CD4-positive, alpha-beta memory T cell (primary cell): ENCODE data around the gene XCL1. TPM values are rescaled to one million over a fixed set of nuclear protein-coding genes. Genes with fewer than 3 reads are reported as not detected.
A peak's percentile ranks its signal among the peaks of the same experiment; 100 is the strongest.
"Not testable (repeated sequence)": the region's sequence is repeated elsewhere in the genome, so short reads cannot be mapped to it uniquely, and the experiment has no call there.

Experiments
- CTCF ChIA-PET: fragments of 350-600 bp; sonication (Branson Sonifier 250); formaldehyde crosslinking; loops from one replicate; lab custom pipeline; 2021; ENCODE audit warnings: inconsistent platforms; ENCODE audit not compliant: partially characterized antibody; lab: Charles Lee
- POLR2A ChIA-PET: fragments of 350-600 bp; sonication (Branson Sonifier 250); formaldehyde crosslinking; loops from one replicate; lab custom pipeline; 2021; ENCODE audit not compliant: partially characterized antibody; lab: Charles Lee
- DNase-seq, 5 donors: peaks; one replicate each; pipeline versions ENCODE4 v3.0.0 to v3.0.0-alpha.2; 2020 to 2022; ENCODE audit warnings: mixed read lengths in 1 of 5
- H3K27ac ChIP-seq: one replicate; pipeline ENCODE4 v1.7.0; 2013; ENCODE audit warnings: low read depth, low read length
- H3K27me3 ChIP-seq: 2 replicates; pipeline ENCODE4 v1.7.0; 2013; ENCODE audit warnings: mild to moderate bottlenecking, low read length, moderate library complexity; ENCODE audit not compliant: insufficient read depth
- H3K36me3 ChIP-seq: 2 replicates; pipeline ENCODE4 v1.7.0; 2013; ENCODE audit warnings: mild to moderate bottlenecking, low read length, moderate library complexity; ENCODE audit not compliant: insufficient read depth
- H3K4me1 ChIP-seq: 2 replicates; pipeline ENCODE4 v1.7.0; 2013; ENCODE audit warnings: mild to moderate bottlenecking, low read length, moderate library complexity; ENCODE audit not compliant: insufficient read depth
- H3K4me3 ChIP-seq, 2 donors: one replicate each; pipeline ENCODE4 v1.7.0; 2013; ENCODE audit warnings: low read length in 2 of 2, mild to moderate bottlenecking in 1 of 2
- H3K9me3 ChIP-seq, 2 donors: one replicate each; pipeline ENCODE4 v1.7.0; 2013; ENCODE audit warnings: low read length in 2 of 2, control low read depth in 1 of 2; ENCODE audit not compliant: control insufficient read depth in 1 of 2
- H3K27ac Mint-ChIP-seq, 7 donors: one replicate each; pipeline ENCODE4 v1.8.0; 2020 to 2021; ENCODE audit warnings: mixed read lengths in 7 of 7, mild to moderate bottlenecking in 6 of 7, inconsistent platforms in 3 of 7, moderate library complexity in 3 of 7
- H3K27me3 Mint-ChIP-seq, 2 donors: one replicate each; pipeline ENCODE4 v1.8.0; 2020 to 2021; ENCODE audit warnings: mixed read lengths in 2 of 2
- H3K36me3 Mint-ChIP-seq, 2 donors: one replicate each; pipeline ENCODE4 v1.8.0; 2020 to 2021; ENCODE audit warnings: mixed read lengths in 2 of 2, inconsistent platforms in 1 of 2, mild to moderate bottlenecking in 1 of 2
- H3K4me1 Mint-ChIP-seq, 4 donors: one replicate each; pipeline ENCODE4 v1.8.0; 2020 to 2021; ENCODE audit warnings: mixed read lengths in 4 of 4, mild to moderate bottlenecking in 1 of 4
- H3K4me3 Mint-ChIP-seq, 8 donors: one replicate each; pipeline ENCODE4 v1.8.0; 2020 to 2021; ENCODE audit warnings: mixed read lengths in 8 of 8, mild to moderate bottlenecking in 7 of 8, moderate library complexity in 6 of 8, inconsistent platforms in 3 of 8
- H3K9me3 Mint-ChIP-seq, 8 donors: one replicate each; pipeline ENCODE4 v1.8.0; 2020 to 2021; ENCODE audit warnings: mixed read lengths in 8 of 8, mild to moderate bottlenecking in 5 of 8, inconsistent platforms in 3 of 8, moderate library complexity in 1 of 8
- intact Hi-C: fragments of 100-400 bp; cut with micrococcal nuclease; formaldehyde crosslinking; loops from one replicate; pipeline ENCODE4 v1.15.1; 2023
- polyA plus RNA-seq, 2 donors: library from polyadenylated mRNA; unstranded; fragments of 300-500 nt; fragmentation: Illumina TruSeq; gene quantifications; one replicate each; pipeline ENCODE4 v1.2.3, GENCODE V29; 2021
- total RNA-seq, 2 experiments: library from RNA; stranded (reverse); gene quantifications; one replicate each; pipeline ENCODE4 v1.2.3, GENCODE V29; 2021

XCL1 gene
- total and polyA plus RNA-seq, 4 experiments from 2014 or later = 0.19 to 1.1 (median 0.60) TPM

DNA sequence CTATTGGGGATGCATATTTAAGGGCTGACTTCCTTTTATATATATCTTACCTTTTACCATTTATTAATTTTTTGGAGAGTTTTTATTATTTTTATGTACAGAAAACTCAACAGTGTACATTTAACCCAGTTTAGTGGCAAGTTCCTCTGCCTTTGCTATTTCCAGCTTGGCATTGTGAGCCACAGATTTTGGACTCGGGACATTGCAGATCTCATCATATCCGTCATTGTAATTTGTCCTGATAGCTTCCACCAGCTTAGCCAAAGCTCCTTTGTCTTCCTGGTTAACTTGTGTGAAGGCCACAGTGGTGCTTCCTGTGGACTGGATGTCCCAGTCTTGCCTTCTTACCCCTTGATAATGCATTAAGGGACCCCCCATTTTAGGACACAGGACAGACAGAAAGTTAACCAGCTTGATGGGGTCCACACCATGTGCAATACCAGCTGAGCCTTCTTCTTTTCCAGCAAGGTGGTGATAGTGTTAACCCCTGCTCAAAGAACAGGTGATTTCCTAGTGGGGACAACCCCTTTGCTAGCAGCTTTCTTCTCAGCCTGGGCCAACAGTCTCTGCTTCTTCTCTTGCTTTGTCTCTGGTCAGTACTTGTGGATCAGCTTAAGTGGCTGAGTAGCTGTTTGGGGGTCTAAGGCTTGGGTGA, 2.3 kb downstream of the XCL1 start:
- intact Hi-C loops, DNase-seq, H3K9me3 Mint-ChIP-seq, H3K4me1 ChIP-seq, H3K27ac ChIP-seq, H3K27ac Mint-ChIP-seq, H3K36me3 Mint-ChIP-seq, POLR2A ChIA-PET, H3K27me3 ChIP-seq, H3K4me3 ChIP-seq, H3K9me3 ChIP-seq, H3K27me3 Mint-ChIP-seq, H3K36me3 ChIP-seq: not testable (repeated sequence)
- CTCF ChIA-PET = interaction anchor here (1.8 to 2.1 kb wide), 3 partner anchors 10 to 236 kb away, joined by 6 to 12 read pairs (median 8); no protein-coding TSS in a partner anchor
- Mint-ChIP-seq H3K4me3 (peak overlapping the region in 2 of 8 donors; percentile 6 to 19), H3K4me1 (peaks cover 6 to 22% (median 12%) of the 10 kb centered on the region in 4 donors)

DNA sequence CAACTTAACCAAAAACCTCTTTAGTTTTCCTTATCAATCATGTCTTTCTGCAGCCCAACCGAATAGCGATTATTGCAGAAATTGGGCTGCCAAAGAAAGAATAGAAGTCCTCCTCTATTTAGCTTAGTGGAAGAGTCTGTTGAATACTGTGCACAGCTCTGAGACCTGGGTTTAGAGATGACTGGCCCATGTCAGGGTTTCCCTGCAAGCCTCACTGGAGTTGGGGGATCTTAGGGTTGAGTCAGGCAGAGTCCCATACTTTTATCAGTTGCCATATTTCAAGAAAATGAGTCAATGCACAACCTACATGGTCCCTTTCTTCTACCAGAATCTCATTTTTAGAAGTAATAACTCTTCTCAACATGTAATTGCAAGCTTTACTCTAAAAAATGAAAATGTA, 3.9 kb downstream of the XCL1 start:
- POLR2A ChIA-PET, H3K36me3 ChIP-seq, H3K4me3 Mint-ChIP-seq, H3K9me3 Mint-ChIP-seq, H3K27ac ChIP-seq, H3K4me3 ChIP-seq, H3K36me3 Mint-ChIP-seq, H3K27me3 ChIP-seq, H3K9me3 ChIP-seq, DNase-seq, H3K27ac Mint-ChIP-seq, intact Hi-C loops, H3K27me3 Mint-ChIP-seq, H3K4me1 ChIP-seq: not testable (repeated sequence)
- CTCF ChIA-PET = interaction anchor here (0.5 kb wide), 1 partner anchor 193 kb away, joined by 3 read pairs; no protein-coding TSS in a partner anchor
- peaks cover 0 to 14% (median 5%) of the 10 kb centered on the region in 4 donors for H3K4me1 Mint-ChIP-seq

DNA sequence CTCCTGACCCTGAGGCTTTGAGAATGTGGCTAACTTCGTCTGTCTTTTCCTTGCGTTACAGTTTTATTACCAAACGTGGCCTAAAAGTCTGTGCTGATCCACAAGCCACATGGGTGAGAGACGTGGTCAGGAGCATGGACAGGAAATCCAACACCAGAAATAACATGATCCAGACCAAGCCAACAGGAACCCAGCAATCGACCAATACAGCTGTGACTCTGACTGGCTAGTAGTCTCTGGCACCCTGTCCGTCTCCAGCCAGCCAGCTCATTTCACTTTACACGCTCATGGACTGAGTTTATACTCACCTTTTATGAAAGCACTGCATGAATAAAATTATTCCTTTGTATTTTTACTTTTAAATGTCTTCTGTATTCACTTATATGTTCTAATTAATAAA, 4.6 kb downstream of the XCL1 start:
- H3K36me3 ChIP-seq, H3K4me1 ChIP-seq, H3K9me3 Mint-ChIP-seq, H3K27me3 ChIP-seq, H3K27me3 Mint-ChIP-seq, H3K9me3 ChIP-seq, H3K27ac Mint-ChIP-seq, H3K4me3 Mint-ChIP-seq, H3K36me3 Mint-ChIP-seq, H3K27ac ChIP-seq, intact Hi-C loops, H3K4me3 ChIP-seq, DNase-seq, POLR2A ChIA-PET: not testable (repeated sequence)
- CTCF ChIA-PET = interaction anchor here (0.5 kb wide), 1 partner anchor 194 kb away, joined by 3 read pairs; no protein-coding TSS in a partner anchor
- H3K4me1 Mint-ChIP-seq = peaks cover 0 to 14% (median 5%) of the 10 kb centered on the region in 4 donors

DNA sequence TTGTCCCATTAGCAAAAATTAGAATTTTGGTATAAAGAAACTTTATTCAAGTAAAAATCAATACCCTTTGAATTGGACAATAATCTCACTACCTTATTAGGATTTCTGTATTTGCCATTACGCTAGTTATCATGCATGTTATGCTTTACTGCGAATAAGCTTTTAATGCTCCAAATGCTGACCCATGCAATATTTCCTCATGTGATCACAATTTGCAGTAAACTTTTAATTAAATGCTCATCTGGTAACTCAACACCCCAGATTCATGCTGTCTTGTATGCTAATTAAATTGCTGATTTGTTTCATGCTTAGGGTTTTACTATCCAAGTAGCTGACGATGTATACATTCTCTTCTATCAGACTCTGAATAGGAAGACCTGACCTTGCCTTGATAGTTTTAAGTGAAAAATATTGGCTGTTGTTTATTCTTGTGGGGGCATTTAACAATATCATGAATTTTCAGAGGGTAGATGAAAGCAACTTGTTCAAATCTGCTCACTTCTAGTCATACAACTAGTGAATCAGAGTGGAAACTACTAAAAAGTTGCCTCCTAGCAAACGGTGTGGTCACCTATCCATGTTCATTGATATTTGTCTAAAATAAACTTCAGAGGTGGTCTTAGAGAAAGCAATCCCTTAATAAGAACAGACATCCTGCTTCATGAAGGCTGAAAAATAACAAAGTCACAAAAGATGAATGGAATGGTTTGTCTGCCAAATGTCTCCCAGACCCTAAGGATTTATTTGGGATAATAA, 5.6 kb downstream of the XCL1 start:
- Mint-ChIP-seq H3K4me3 (no peak overlapping the region), H3K27me3 (no peaks in the 10 kb centered on the region), H3K36me3 (no peaks in the 10 kb centered on the region), H3K4me1 (peaks cover 0 to 10% (median under 1%) of the 10 kb centered on the region in 4 donors), H3K9me3 (no peaks in the 10 kb centered on the region), H3K27ac (no peak overlapping the region)
- POLR2A ChIA-PET = no interaction called here
- CTCF ChIA-PET = no interaction called here
- no peaks in the 10 kb centered on the region for H3K27me3 ChIP-seq
- DNase-seq = no peak
- no peaks in the 10 kb centered on the region for H3K4me1 ChIP-seq
- H3K36me3 ChIP-seq = no peaks in the 10 kb centered on the region
- H3K27ac ChIP-seq = no peak overlapping the region
- no peaks in the 10 kb centered on the region for H3K9me3 ChIP-seq
- intact Hi-C loops = no loop called here
- H3K4me3 ChIP-seq = no peak overlapping the region

DNA sequence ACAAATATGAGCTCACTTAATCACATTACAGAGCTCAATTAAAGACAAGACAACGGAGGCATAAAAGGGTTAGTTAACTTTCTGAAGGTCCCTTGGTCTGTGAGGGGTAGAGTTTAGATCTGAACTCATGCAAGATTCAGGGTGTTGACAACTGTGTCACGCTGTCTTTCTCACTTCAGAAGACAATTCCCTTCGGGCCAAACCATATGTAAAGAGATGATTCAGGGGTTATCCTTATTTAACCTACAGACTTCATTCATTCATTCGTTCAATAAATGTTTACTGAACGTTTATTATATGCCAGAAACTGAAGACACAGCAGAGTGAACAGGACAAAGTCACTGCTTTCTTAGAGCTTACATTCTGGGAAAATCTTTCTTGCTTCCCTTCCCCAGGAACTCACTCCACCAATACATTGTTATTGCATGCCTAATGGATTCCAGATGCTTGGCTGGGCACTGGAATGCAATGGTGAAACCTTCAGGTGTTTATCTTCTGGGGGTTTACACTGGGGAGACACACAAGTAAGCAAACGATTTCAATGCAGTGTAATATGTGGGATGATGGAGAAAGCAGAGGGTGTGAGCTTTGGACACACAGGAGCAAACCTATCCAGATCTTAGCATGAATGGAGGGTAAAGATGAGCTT, 6.4 kb downstream of the XCL1 start:
- Mint-ChIP-seq H3K9me3 (peaks cover 0 to 3% (median 0%) of the 10 kb centered on the region in 8 donors), H3K27me3 (no peaks in the 10 kb centered on the region), H3K27ac (no peak overlapping the region), H3K4me3 (no peak overlapping the region), H3K36me3 (no peaks in the 10 kb centered on the region), H3K4me1 (peaks cover 0 to 6% (median under 1%) of the 10 kb centered on the region in 4 donors)
- Histone ChIP-seq H3K4me1 (no peaks in the 10 kb centered on the region), H3K36me3 (no peaks in the 10 kb centered on the region), H3K27ac (no peak overlapping the region), H3K27me3 (no peaks in the 10 kb centered on the region), H3K9me3 (no peaks in the 10 kb centered on the region), H3K4me3 (no peak overlapping the region)
- intact Hi-C loops = no loop called here
- ChIA-PET POLR2A (no interaction called here), CTCF (interaction anchor here (0.7 kb wide), 1 partner anchor 240 kb away, joined by 3 read pairs; no protein-coding TSS in a partner anchor)
- no peak for DNase-seq

DNA sequence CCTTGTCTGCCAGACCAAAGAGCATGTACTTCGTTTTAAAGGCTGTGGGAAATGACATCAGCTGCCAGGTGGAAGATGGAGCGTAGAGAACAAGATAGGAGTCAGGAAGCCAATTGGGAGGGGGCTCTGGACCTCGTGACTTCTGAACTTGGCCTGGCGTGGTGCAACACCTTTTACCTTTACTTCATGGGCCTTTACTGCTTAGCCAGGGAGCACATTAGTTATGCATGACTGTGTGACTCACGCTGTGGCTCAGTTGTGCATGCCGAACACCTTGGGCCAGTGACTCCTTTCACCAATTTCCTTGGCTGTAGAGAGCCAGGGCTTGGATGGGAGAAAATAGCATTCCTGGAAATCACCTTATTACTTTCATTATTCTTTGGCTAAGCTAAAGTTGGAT, 7.2 kb downstream of the XCL1 start:
- Mint-ChIP-seq H3K4me3 (no peak overlapping the region), H3K4me1 (peaks cover 0 to 3% (median under 1%) of the 10 kb centered on the region in 4 donors), H3K27me3 (no peaks in the 10 kb centered on the region), H3K36me3 (no peaks in the 10 kb centered on the region), H3K27ac (peak overlapping the region in 1 of 7 donors; percentile 34), H3K9me3 (peaks cover 0 to 3% (median 0%) of the 10 kb centered on the region in 8 donors)
- no peak overlapping the region for H3K4me3 ChIP-seq
- no peaks in the 10 kb centered on the region for H3K4me1 ChIP-seq
- H3K27me3 ChIP-seq = no peaks in the 10 kb centered on the region
- H3K36me3 ChIP-seq = no peaks in the 10 kb centered on the region
- ChIA-PET POLR2A (no interaction called here), CTCF (no interaction called here)
- intact Hi-C loops = no loop called here
- DNase-seq = no peak
- H3K9me3 ChIP-seq = no peaks in the 10 kb centered on the region
- no peak overlapping the region for H3K27ac ChIP-seq

DNA sequence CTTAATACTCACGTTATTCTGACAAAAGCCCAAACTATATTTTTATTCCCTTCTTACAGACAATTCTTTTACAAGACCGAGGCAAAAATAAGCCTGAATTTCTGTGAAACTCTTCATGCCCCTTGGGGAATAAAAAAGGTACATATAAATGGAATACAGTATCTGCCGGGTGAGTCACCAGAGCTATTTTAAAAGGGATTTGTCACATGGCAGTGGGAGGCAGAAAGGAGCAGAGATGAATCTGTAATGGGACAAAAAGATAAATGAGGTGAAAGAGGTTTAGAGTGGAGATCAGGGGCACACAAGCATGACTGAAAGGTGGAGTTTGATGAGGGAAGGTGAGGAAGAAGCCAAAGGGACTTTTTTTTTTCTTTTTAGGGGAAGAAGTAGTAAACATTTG, 8.8 kb downstream of the XCL1 start:
- Mint-ChIP-seq H3K36me3 (no peaks in the 10 kb centered on the region), H3K27ac (no peak overlapping the region), H3K4me1 (no peaks in the 10 kb centered on the region), H3K27me3 (no peaks in the 10 kb centered on the region), H3K9me3 (peaks cover 0 to 3% (median 0%) of the 10 kb centered on the region in 8 donors), H3K4me3 (no peak overlapping the region)
- Histone ChIP-seq H3K27ac (no peak overlapping the region), H3K27me3 (no peaks in the 10 kb centered on the region), H3K4me1 (no peaks in the 10 kb centered on the region), H3K9me3 (no peaks in the 10 kb centered on the region), H3K4me3 (no peak overlapping the region), H3K36me3 (no peaks in the 10 kb centered on the region)
- CTCF ChIA-PET = no interaction called here
- intact Hi-C loops = no loop called here
- POLR2A ChIA-PET = no interaction called here
- DNase-seq = no peak
